A673 (cell line): Measurements from ENCODE around the gene LHX6. TPM values are rescaled to one million over a fixed set of nuclear protein-coding genes. Genes with fewer than 3 reads are reported as not detected.

Experiments
- BruUV-seq: library from RNA; stranded (reverse); fragments of 400-500 nt; replicated peaks from 2 replicates; lab custom pipeline; 2021; lab: Mats Ljungman, UMichigan
- CTCF ChIA-PET: fragments of 300-600 bp; sonication (Branson Sonifier 250); formaldehyde crosslinking; loops from one replicate; lab custom pipeline; 2022; ENCODE audit warnings: antibody characterized with exemption; lab: Charles Lee
- POLR2A ChIA-PET: fragments of 300-600 bp; sonication (Branson Sonifier 250); formaldehyde crosslinking; loops from one replicate; lab custom pipeline; 2022; ENCODE audit warnings: antibody characterized with exemption; ENCODE audit not compliant: low non-redundant PET; lab: Charles Lee
- DNase-seq: peaks from one replicate; pipeline ENCODE4 v3.0.0-alpha.2; 2015; ENCODE audit warnings: low spot score
- H3K27ac ChIP-seq: fragments of 200-600 bp; sonication (generic); 2 replicates; pipeline ENCODE4 v1.5.1; 2016; ENCODE audit warnings: mixed run types, low read depth, mild to moderate bottlenecking, mixed read lengths, antibody characterized with exemption, low read length; ENCODE audit not compliant: poor library complexity, severe bottlenecking
- H3K27me3 ChIP-seq: fragments of 200-600 bp; sonication (generic); replicated peaks from 2 replicates; pipeline ENCODE4 v1.6.1; 2017; ENCODE audit warnings: mixed run types, low read depth, mild to moderate bottlenecking, mixed read lengths, antibody characterized with exemption, low read length; ENCODE audit not compliant: insufficient read depth, poor library complexity
- H3K36me3 ChIP-seq: fragments of 200-600 bp; sonication (generic); 2 replicates; pipeline ENCODE4 v1.6.1; 2016; ENCODE audit warnings: mixed run types, mild to moderate bottlenecking, mixed read lengths, antibody characterized with exemption, low read length; ENCODE audit not compliant: insufficient read depth, poor library complexity, severe bottlenecking
- H3K4me1 ChIP-seq: fragments of 200-600 bp; sonication (generic); 2 replicates; pipeline ENCODE4 v1.6.1; 2017; ENCODE audit warnings: mixed run types, mild to moderate bottlenecking, mixed read lengths, antibody characterized with exemption, low read length; ENCODE audit not compliant: insufficient read depth, poor library complexity, severe bottlenecking
- H3K4me3 ChIP-seq: fragments of 200-600 bp; sonication (generic); 2 replicates; pipeline ENCODE4 v1.5.1; 2016; ENCODE audit warnings: low read depth, mixed run types, mild to moderate bottlenecking, mixed read lengths, low read length; ENCODE audit not compliant: poor library complexity, severe bottlenecking
- H3K9me3 ChIP-seq: fragments of 200-600 bp; sonication (generic); 2 replicates; pipeline ENCODE4 v1.6.1; 2016; ENCODE audit warnings: mixed run types, low read depth, mild to moderate bottlenecking, mixed read lengths, antibody characterized with exemption, low read length; ENCODE audit not compliant: poor library complexity, severe bottlenecking
- EZH2 ChIP-seq: fragments of 200-600 bp; sonication (generic); IDR thresholded peaks from 2 replicates; pipeline ENCODE4 v1.6.1; 2017; ENCODE audit warnings: borderline replicate concordance, low read depth, mild to moderate bottlenecking, mixed read lengths, antibody characterized with exemption, low read length; ENCODE audit not compliant: poor library complexity, severe bottlenecking
- intact Hi-C: fragments of 100-400 bp; cut with micrococcal nuclease; formaldehyde crosslinking; loops from one replicate; pipeline ENCODE4 v1.10.0; 2022; ENCODE audit not compliant: unreplicated experiment
- total RNA-seq: library from RNA; stranded (reverse); gene quantifications from 2 replicates; pipeline ENCODE4 v1.2.3, GENCODE V29; 2021
- TF ChIP-seq, protein P1 (sequence below): fragments of 300-800, 200-600 bp; sonication (generic); conservative IDR thresholded peaks from 2 replicates; pipeline ENCODE4 v1.5.1; 2017; ENCODE audit warnings: low read depth, mild to moderate bottlenecking, antibody characterized with exemption, low read length, moderate library complexity, mixed read lengths

The LHX6 gene
- total RNA-seq, 1 experiment from 2014 or later = not detected

DNA sequence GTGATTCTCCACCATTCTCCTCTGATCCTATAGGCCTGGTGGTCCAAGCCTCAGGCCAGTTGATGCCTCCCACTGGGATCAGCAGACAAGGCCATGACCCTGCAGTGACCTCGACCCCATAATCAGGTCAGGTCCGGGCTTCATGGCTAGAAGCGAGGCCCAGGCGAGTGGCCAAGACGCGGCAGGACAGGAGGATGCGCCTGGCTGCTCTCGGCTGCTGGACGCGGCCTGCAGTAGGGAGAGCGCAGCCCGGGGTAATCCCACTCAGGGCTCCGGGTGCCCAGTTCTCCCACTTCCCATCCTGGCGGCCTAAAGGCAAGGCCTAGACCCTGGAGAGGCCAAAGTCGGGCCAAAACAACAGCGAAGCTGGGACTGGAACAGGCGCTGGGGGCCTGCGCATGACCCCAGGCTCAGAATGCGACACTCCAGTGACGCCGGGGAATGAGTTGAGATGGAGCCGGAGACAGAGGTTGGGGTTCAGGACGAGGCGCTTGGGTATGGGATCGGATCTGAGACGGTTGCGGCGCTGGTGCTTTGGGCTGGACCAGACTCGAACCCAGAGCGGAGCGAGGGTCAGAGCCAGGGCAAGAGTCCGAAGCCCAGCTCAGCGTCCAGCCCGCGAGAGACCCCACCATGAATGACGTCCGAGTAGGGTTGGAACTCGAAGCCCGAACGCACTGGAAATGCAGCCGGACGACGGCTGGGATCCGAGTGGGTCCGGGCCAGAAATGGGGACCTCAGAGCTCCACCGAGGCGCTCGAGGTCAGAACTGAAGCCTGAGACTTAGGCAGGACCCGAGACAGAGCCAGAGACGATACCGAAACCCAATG, 3.2 kb downstream of the LHX6 start:
- Histone ChIP-seq H3K27me3 (peaks cover 99% of the 10 kb centered on the region), H3K9me3 (no peaks in the 10 kb centered on the region), H3K4me1 (no peaks in the 10 kb centered on the region), H3K36me3 (no peaks in the 10 kb centered on the region), H3K4me3 (no peak overlapping the region), H3K27ac (no peak overlapping the region)
- intact Hi-C loops = no loop called here
- TF ChIP-seq, protein P1, sequence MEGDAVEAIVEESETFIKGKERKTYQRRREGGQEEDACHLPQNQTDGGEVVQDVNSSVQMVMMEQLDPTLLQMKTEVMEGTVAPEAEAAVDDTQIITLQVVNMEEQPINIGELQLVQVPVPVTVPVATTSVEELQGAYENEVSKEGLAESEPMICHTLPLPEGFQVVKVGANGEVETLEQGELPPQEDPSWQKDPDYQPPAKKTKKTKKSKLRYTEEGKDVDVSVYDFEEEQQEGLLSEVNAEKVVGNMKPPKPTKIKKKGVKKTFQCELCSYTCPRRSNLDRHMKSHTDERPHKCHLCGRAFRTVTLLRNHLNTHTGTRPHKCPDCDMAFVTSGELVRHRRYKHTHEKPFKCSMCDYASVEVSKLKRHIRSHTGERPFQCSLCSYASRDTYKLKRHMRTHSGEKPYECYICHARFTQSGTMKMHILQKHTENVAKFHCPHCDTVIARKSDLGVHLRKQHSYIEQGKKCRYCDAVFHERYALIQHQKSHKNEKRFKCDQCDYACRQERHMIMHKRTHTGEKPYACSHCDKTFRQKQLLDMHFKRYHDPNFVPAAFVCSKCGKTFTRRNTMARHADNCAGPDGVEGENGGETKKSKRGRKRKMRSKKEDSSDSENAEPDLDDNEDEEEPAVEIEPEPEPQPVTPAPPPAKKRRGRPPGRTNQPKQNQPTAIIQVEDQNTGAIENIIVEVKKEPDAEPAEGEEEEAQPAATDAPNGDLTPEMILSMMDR = no peak
- TF ChIP-seq EZH2 = no peak
- DNase-seq = no peak
- BruUV-seq = no TSS peak
- ChIA-PET CTCF (no interaction called here), POLR2A (no interaction called here)

DNA sequence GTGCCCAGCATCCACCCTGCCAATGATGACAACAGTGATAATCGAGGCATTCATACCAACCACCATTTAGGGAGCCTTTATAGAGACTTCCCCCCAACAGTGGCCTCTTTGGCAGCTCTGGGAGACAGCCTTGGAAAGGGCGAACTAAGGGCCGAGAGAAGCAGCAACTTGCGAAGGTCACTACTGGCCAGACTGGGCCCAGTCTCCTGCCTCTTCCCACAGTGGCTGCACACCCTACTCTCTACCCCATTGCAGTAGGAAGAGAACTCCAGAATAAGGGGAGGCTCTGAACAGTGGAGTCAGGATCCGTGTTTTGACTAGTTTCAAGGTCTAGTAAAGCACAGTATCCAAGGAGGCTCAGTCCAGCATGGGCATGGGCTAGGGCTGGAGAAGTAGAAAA, 5.3 kb downstream of the LHX6 start:
- BruUV-seq = no TSS peak
- Histone ChIP-seq H3K9me3 (no peaks in the 10 kb centered on the region), H3K36me3 (no peaks in the 10 kb centered on the region), H3K27ac (no peak overlapping the region), H3K4me1 (peaks cover 5% of the 10 kb centered on the region), H3K4me3 (no peak overlapping the region), H3K27me3 (peaks cover 99% of the 10 kb centered on the region)
- ChIA-PET POLR2A (no interaction called here), CTCF (interaction anchor here (0.6 kb wide), 1 partner anchor 15 kb away, joined by 6 read pairs; no protein-coding TSS in a partner anchor)
- DNase-seq = no peak
- intact Hi-C loops = no loop called here
- TF ChIP-seq EZH2 = no peak
- TF ChIP-seq, protein P1 = no peak

DNA sequence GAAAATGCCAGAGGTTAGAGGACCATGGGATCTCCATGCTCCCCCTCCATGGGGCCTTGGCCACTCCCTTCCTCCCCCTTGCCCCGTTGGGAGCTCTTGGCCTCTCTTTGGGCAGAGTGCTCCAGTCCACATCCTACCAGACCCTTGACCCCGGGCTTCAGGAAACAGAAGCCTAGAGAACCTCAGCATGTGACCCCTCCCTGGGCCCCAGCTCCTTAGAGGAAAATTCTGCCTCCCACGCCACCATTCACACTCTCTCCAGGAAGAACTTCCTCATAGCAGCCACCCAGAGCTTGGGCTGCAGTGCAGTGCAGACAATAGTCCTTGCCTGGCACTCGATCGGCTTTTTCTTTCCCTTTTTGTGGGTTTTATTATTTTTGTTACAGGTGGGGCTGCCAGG, 6.0 kb downstream of the LHX6 start:
- Histone ChIP-seq H3K27ac (no peak overlapping the region), H3K36me3 (no peaks in the 10 kb centered on the region), H3K4me1 (peaks cover 5% of the 10 kb centered on the region), H3K4me3 (no peak overlapping the region), H3K27me3 (peaks cover 100% of the 10 kb centered on the region), H3K9me3 (no peaks in the 10 kb centered on the region)
- no peak for DNase-seq
- intact Hi-C loops = no loop called here
- TF ChIP-seq EZH2 = no peak
- TF ChIP-seq, protein P1 = no peak
- CTCF ChIA-PET = interaction anchor here (0.6 kb wide), 1 partner anchor 14 kb away, joined by 6 read pairs; no protein-coding TSS in a partner anchor
- POLR2A ChIA-PET = no interaction called here
- BruUV-seq = no TSS peak
